CD4-positive, alpha-beta T cell treated with Interleukin-17A for 4 hours (primary cell): ENCODE data around the gene CCDC192.
"Not testable (repeated sequence)": the region's sequence is repeated elsewhere in the genome, so short reads cannot be mapped to it uniquely, and the experiment has no call there.

ENCODE experiments used
- DNase-seq: peaks from one replicate; pipeline ENCODE4 v3.0.0-alpha.2; 2020; ENCODE audit warnings: mixed read lengths

CCDC192 gene

GRCh38 chr5:127769386-127769785 lies 66.2 kb downstream of the CCDC192 start:
- DNase-seq: no peak

- DNase-seq: no peak
Observed at GRCh38 chr5:127770272-127770671, 67.1 kb downstream of the CCDC192 start.

GRCh38 chr5:127772531-127772930 lies 69.3 kb downstream of the CCDC192 start:
- DNase-seq: no peak

- no peak for DNase-seq
Observed at GRCh38 chr5:127774221-127774620, 71.0 kb downstream of the CCDC192 start.

- DNase-seq: no peak
Observed at GRCh38 chr5:127776477-127776876, 73.3 kb downstream of the CCDC192 start.

- no peak for DNase-seq
Observed at GRCh38 chr5:127777957-127778356, 74.8 kb downstream of the CCDC192 start.

- not testable (repeated sequence) for DNase-seq
Observed at GRCh38 chr5:127782450-127782849, 79.3 kb downstream of the CCDC192 start.

- peak; percentile 3 for DNase-seq
Observed at GRCh38 chr5:127785098-127785927, 82.1 kb downstream of the CCDC192 start.

- DNase-seq: no peak
Observed at GRCh38 chr5:127791439-127791838, 88.2 kb downstream of the CCDC192 start.

GRCh38 chr5:127791908-127792307 lies 88.7 kb downstream of the CCDC192 start:
- not testable (repeated sequence) for DNase-seq

- DNase-seq: no peak
Observed at GRCh38 chr5:127793052-127793451, 89.9 kb downstream of the CCDC192 start.

GRCh38 chr5:127793879-127794278 lies 90.7 kb downstream of the CCDC192 start:
- no peak for DNase-seq

GRCh38 chr5:127796211-127796610 lies 93.0 kb downstream of the CCDC192 start:
- no peak for DNase-seq

- DNase-seq: no peak
Observed at GRCh38 chr5:127799293-127799905, 96.2 kb downstream of the CCDC192 start.

- no peak for DNase-seq
Observed at GRCh38 chr5:127801751-127802476, 98.7 kb downstream of the CCDC192 start.

- no peak for DNase-seq
Observed at GRCh38 chr5:127802477-127802865, 99.3 kb downstream of the CCDC192 start.

GRCh38 chr5:127804886-127805426 lies 101.8 kb downstream of the CCDC192 start:
- DNase-seq: no peak

- DNase-seq: no peak
Observed at GRCh38 chr5:127805448-127805847, 102.3 kb downstream of the CCDC192 start.

- DNase-seq: no peak
Observed at GRCh38 chr5:127806776-127807175, 103.6 kb downstream of the CCDC192 start.

- DNase-seq: no peak
Observed at GRCh38 chr5:127809533-127809932, 106.3 kb downstream of the CCDC192 start.

GRCh38 chr5:127810017-127810416 lies 106.8 kb downstream of the CCDC192 start:
- no peak for DNase-seq

GRCh38 chr5:127810707-127811490 lies 107.7 kb downstream of the CCDC192 start:
- no peak for DNase-seq

- DNase-seq: no peak
Observed at GRCh38 chr5:127812570-127812969, 109.4 kb downstream of the CCDC192 start.
